Testis (tissue), 3 donors: ENCODE measurements around the gene TNS3. TPM values are rescaled to one million over a fixed set of nuclear protein-coding genes. Genes with fewer than 3 reads are reported as not detected.
A peak's percentile ranks its signal among the peaks of the same experiment; 100 is the strongest.

ENCODE experiments used
- DNase-seq: peaks from one replicate; pipeline ENCODE4 v3.0.0-alpha.2; 2019
- H3K27ac ChIP-seq, 2 donors: fragments of 200-600 bp; sonication (generic); one replicate each; pipeline ENCODE4 v1.5.1; 2019
- H3K27me3 ChIP-seq: fragments of 200-600 bp; sonication (generic); one replicate; pipeline ENCODE4 v1.5.1; 2019
- H3K36me3 ChIP-seq: fragments of 200-600 bp; sonication (generic); one replicate; pipeline ENCODE4 v1.5.1; 2017; ENCODE audit warnings: low read depth; ENCODE audit errors: missing control alignments
- H3K4me1 ChIP-seq: fragments of 200-600 bp; sonication (generic); one replicate; pipeline ENCODE4 v1.5.1; 2019
- H3K4me3 ChIP-seq, 2 donors: fragments of 200-600 bp; sonication (generic); one replicate each; pipeline ENCODE4 v1.5.1; 2017 to 2019
- H3K9me3 ChIP-seq: fragments of 200-600 bp; sonication (generic); one replicate; pipeline ENCODE4 v1.5.1; 2017
- POLR2A ChIP-seq: fragments of 450-650 bp; IDR thresholded peaks from one replicate; pipeline ENCODE4 v1.6.1; 2017; ENCODE audit warnings: antibody characterized with exemption, mild to moderate bottlenecking, moderate library complexity
- WGBS, 2 donors: methylation state at CpG; one replicate each; pipeline ENCODE4 v1.1.5; 2018; 5-methylcytosine and 5-hydroxymethylcytosine counted together
- intact Hi-C: fragments of 100-400 bp; cut with DNase I; formaldehyde crosslinking; loops from one replicate; pipeline ENCODE4 v1.15.1; 2023; ENCODE audit warnings: low total_unique reads
- polyA plus RNA-seq: library from polyadenylated mRNA; stranded (reverse); fragments of 350-450 nt; fragmentation: Illumina TruSeq; extraction: RNeasy Lipid Tissue Mini Kit (QIAGEN cat#74804); gene quantifications from one replicate; pipeline ENCODE4 v1.2.3, GENCODE V29; 2014; ENCODE audit warnings: low read depth, low replicate concordance; ENCODE audit not compliant: insufficient read depth
- total RNA-seq, 2 donors: library from RNA; depleted of rRNA; stranded (reverse); fragments of >200 nt; gene quantifications; one replicate each; pipeline ENCODE4 v1.2.3, GENCODE V29; 2016
- TF ChIP-seq, protein P1 (sequence below), 3 experiments: fragments of 450-650 bp in 2 of 3; fragments of 200-600 bp in 1 of 3; sonication (generic) in 1 of 3; IDR thresholded peaks; one replicate each; pipeline ENCODE4 v1.5.1; 2016 to 2019; ENCODE audit warnings: antibody characterized with exemption in 3 of 3, mild to moderate bottlenecking in 2 of 3, moderate library complexity in 1 of 3

The TNS3 gene
- total and polyA plus RNA-seq, 3 donors from 2014 or later = 28.5 to 93.5 (median 60.0) TPM

GRCh38 chr7:47449810-47450590 is 131.9 kb downstream of the TNS3 start:
- no peak for TF ChIP-seq POLR2A
- TF ChIP-seq, protein P1, sequence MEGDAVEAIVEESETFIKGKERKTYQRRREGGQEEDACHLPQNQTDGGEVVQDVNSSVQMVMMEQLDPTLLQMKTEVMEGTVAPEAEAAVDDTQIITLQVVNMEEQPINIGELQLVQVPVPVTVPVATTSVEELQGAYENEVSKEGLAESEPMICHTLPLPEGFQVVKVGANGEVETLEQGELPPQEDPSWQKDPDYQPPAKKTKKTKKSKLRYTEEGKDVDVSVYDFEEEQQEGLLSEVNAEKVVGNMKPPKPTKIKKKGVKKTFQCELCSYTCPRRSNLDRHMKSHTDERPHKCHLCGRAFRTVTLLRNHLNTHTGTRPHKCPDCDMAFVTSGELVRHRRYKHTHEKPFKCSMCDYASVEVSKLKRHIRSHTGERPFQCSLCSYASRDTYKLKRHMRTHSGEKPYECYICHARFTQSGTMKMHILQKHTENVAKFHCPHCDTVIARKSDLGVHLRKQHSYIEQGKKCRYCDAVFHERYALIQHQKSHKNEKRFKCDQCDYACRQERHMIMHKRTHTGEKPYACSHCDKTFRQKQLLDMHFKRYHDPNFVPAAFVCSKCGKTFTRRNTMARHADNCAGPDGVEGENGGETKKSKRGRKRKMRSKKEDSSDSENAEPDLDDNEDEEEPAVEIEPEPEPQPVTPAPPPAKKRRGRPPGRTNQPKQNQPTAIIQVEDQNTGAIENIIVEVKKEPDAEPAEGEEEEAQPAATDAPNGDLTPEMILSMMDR (IDR thresholded peaks at IDR 0.05) = no peak
- WGBS, 2 donors = 85 to 89% methylated on average over 11 of the region's 11 CpGs
- peak overlapping the region in 1 of 2 donors; percentile 6 for H3K27ac ChIP-seq
- H3K4me3 ChIP-seq = no peak overlapping the region
- DNase-seq = no peak
- intact Hi-C loops = no loop called here
- no peaks in the 10 kb centered on the region for H3K36me3 ChIP-seq
- no peaks in the 10 kb centered on the region for H3K9me3 ChIP-seq
- no peaks in the 10 kb centered on the region for H3K27me3 ChIP-seq
- H3K4me1 ChIP-seq = peaks cover 35% of the 10 kb centered on the region

DNA sequence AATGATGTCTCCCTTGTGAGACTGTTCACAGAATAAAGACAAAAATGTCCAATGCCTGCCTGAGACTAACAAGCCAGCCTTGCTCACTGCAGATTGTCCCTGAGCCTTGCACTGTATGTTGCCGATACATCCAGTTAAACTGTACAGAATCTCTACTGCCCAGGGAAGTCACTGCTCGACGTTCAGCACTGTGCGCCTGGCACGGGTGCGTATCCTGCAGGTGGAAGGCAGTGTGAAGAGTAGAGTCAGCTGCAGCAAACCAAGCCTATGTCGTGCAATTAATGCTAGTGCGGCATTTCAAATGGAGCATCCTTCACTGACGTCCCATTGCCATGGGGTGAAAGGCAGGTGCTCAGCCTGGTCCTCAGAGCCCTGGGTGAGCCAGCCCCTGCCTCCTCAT is 132.9 kb downstream of the TNS3 start:
- Histone ChIP-seq H3K36me3 (no peaks in the 10 kb centered on the region), H3K4me1 (peaks cover 34% of the 10 kb centered on the region), H3K4me3 (no peak overlapping the region), H3K27me3 (no peaks in the 10 kb centered on the region), H3K27ac (no peak overlapping the region), H3K9me3 (no peaks in the 10 kb centered on the region)
- 90% methylated on average over 9 of the region's 9 CpGs for WGBS, 2 donors
- TF ChIP-seq POLR2A = no peak
- TF ChIP-seq, protein P1 (IDR thresholded peaks at IDR 0.05) = no peak
- intact Hi-C loops = no loop called here
- no peak for DNase-seq

DNA sequence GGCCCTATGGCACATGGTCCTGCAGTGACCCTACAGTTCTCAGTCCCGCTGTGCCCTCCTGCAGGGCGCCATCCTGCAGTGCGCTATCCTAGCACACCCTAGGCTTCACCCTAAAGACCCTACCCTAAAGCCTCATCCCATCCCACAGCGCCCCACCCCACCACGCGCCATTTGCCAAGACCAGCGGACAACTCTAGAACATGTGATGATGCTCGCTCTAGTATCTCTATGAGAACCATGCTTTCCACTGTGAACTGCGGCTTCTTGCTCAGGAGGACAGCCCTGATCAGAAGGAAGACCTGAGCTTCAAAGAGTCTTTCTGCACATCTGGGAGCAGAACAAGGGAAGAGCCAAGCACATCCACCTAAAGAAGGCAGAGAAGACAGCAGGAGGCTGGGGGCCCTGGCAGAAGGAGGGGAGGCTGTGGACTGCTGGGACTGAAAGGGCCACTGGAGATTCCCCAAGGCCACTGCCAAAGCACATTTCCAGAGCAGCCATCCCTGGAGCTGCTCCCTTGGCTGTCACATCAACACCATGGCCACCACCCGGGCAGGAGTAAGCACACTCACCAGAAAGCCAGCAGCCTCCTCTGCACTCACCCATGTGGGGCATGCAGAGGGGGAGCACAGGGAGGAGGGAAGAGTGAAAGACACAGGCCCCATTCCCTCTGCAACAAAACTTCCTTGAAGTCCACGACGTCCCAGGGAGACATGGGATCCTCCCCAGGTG is 134.1 kb downstream of the TNS3 start:
- WGBS, 2 donors = 82 to 86% methylated on average over 12 of the region's 12 CpGs
- Histone ChIP-seq H3K36me3 (no peaks in the 10 kb centered on the region), H3K27me3 (no peaks in the 10 kb centered on the region), H3K27ac (no peak overlapping the region), H3K4me1 (peaks cover 30% of the 10 kb centered on the region), H3K9me3 (no peaks in the 10 kb centered on the region), H3K4me3 (no peak overlapping the region)
- intact Hi-C loops = no loop called here
- DNase-seq = no peak
- TF ChIP-seq POLR2A = no peak
- TF ChIP-seq, protein P1 (IDR thresholded peaks at IDR 0.05) = no peak

- H3K9me3 ChIP-seq = no peaks in the 10 kb centered on the region
- intact Hi-C loops = no loop called here
- no peak overlapping the region for H3K27ac ChIP-seq
- no peaks in the 10 kb centered on the region for H3K36me3 ChIP-seq
- TF ChIP-seq, protein P1 (IDR thresholded peaks at IDR 0.05) = no peak
- TF ChIP-seq POLR2A = no peak
- peaks cover 26% of the 10 kb centered on the region for H3K4me1 ChIP-seq
- 76 to 77% methylated on average over 9 of the region's 9 CpGs for WGBS, 2 donors
- DNase-seq = no peak
- H3K27me3 ChIP-seq = no peaks in the 10 kb centered on the region
- no peak overlapping the region for H3K4me3 ChIP-seq
Observed at GRCh38 chr7:47446871-47447466, 134.9 kb downstream of the TNS3 start.
